Sigmoid colon (tissue), 7 donors: ENCODE data around the gene WNT7A. TPM values are rescaled to one million over a fixed set of nuclear protein-coding genes. Genes with fewer than 3 reads are reported as not detected.

Experiments used
- DNase-seq: peaks from one replicate; pipeline ENCODE4 v3.0.0-alpha.2; 2019
- H3K27ac ChIP-seq, 4 donors: fragments of 200-600 bp; sonication (generic); one replicate each; pipeline ENCODE4 v1.5.1; 2016 to 2019; ENCODE audit warnings: mild to moderate bottlenecking in 1 of 4
- H3K27me3 ChIP-seq, 3 donors: fragments of 200-600 bp; sonication (generic); one replicate each; pipeline ENCODE4 v1.5.1; 2019; ENCODE audit warnings: mild to moderate bottlenecking in 1 of 3
- H3K36me3 ChIP-seq, 4 donors: fragments of 200-600 bp; sonication (generic); one replicate each; pipeline ENCODE4 v1.5.1; 2016 to 2019
- H3K4me1 ChIP-seq, 4 donors: fragments of 200-600 bp; sonication (generic); one replicate each; pipeline ENCODE4 v1.5.1; 2017 to 2019
- H3K4me3 ChIP-seq, 4 donors: fragments of 200-600 bp; sonication (generic); one replicate each; pipeline ENCODE4 v1.5.1; 2017 to 2019; ENCODE audit warnings: mild to moderate bottlenecking in 2 of 4, moderate library complexity in 1 of 4
- H3K9me3 ChIP-seq, 4 donors: fragments of 200-600 bp in 3 of 4; sonication (generic) in 3 of 4; one replicate each; pipeline versions ENCODE4 v1.5.1 to v1.6.1; 2013 to 2019
- EP300 ChIP-seq, 4 donors: sonication (generic); formaldehyde crosslinking; IDR thresholded peaks; one replicate each; pipeline ENCODE4 v1.6.1; 2017; ENCODE audit warnings: antibody characterized with exemption in 4 of 4
- POLR2A ChIP-seq, 2 donors: fragments of 450-650 bp; IDR thresholded peaks; one replicate each; pipeline ENCODE4 v1.6.1; 2016; ENCODE audit warnings: antibody characterized with exemption in 2 of 2, mild to moderate bottlenecking in 2 of 2, moderate library complexity in 2 of 2
- POLR2AphosphoS5 ChIP-seq, 4 donors: sonication (generic); formaldehyde crosslinking; IDR thresholded peaks; one replicate each; pipeline ENCODE4 v1.6.1; 2017; ENCODE audit warnings: antibody characterized with exemption in 4 of 4
- WGBS, 2 donors: extraction: QIAGEN DNeasy Blood & Tissue Kit; methylation state at CpG; one replicate each; pipeline ENCODE4 v1.1.7; 2013; 5-methylcytosine and 5-hydroxymethylcytosine counted together
- intact Hi-C: fragments of 100-400 bp; cut with DNase I; formaldehyde crosslinking; loops from one replicate; pipeline ENCODE4 v1.15.1; 2023
- polyA plus RNA-seq, 3 donors: library from polyadenylated mRNA; stranded (reverse); fragments of 200-250 nt; gene quantifications; one replicate each; pipeline ENCODE4 v1.2.3, GENCODE V29; 2013
- total RNA-seq, 4 donors: library from RNA; depleted of rRNA; stranded (reverse); fragments of >200 nt; gene quantifications; one replicate each; pipeline ENCODE4 v1.1.0, GENCODE V29; 2016
- TF ChIP-seq, protein P1 (sequence below), 4 experiments: fragments of 450-650 bp in 3 of 4; fragments of 200-600 bp in 1 of 4; IDR thresholded peaks; one replicate each; pipeline ENCODE4 v1.5.1; 2016 to 2019; ENCODE audit warnings: antibody characterized with exemption in 4 of 4, mild to moderate bottlenecking in 3 of 4, moderate library complexity in 2 of 4
- donor health status: healthy with polysubstance abuse.
- donor health status: Bipolar disorder and iron deficiency.
- donor health status: healthy.

The WNT7A gene
- total and polyA plus RNA-seq, 7 donors, result 0.03 TPM; not detected in 6

GRCh38 chr3:13834258-13835035 is 45.4 kb downstream of the WNT7A start:
- no peak for DNase-seq
- Histone ChIP-seq H3K4me1 (no peaks in the 10 kb centered on the region), H3K27me3 (peaks cover 0 to 34% (median 0%) of the 10 kb centered on the region in 3 donors), H3K4me3 (no peak overlapping the region), H3K9me3 (no peaks in the 10 kb centered on the region), H3K27ac (no peak overlapping the region), H3K36me3 (no peaks in the 10 kb centered on the region)
- TF ChIP-seq POLR2A (IDR thresholded peaks at IDR 0.05) (no peak), EP300 (IDR thresholded peaks at IDR 0.05) (no peak), POLR2AphosphoS5 (IDR thresholded peaks at IDR 0.05) (no peak)
- TF ChIP-seq, protein P1, sequence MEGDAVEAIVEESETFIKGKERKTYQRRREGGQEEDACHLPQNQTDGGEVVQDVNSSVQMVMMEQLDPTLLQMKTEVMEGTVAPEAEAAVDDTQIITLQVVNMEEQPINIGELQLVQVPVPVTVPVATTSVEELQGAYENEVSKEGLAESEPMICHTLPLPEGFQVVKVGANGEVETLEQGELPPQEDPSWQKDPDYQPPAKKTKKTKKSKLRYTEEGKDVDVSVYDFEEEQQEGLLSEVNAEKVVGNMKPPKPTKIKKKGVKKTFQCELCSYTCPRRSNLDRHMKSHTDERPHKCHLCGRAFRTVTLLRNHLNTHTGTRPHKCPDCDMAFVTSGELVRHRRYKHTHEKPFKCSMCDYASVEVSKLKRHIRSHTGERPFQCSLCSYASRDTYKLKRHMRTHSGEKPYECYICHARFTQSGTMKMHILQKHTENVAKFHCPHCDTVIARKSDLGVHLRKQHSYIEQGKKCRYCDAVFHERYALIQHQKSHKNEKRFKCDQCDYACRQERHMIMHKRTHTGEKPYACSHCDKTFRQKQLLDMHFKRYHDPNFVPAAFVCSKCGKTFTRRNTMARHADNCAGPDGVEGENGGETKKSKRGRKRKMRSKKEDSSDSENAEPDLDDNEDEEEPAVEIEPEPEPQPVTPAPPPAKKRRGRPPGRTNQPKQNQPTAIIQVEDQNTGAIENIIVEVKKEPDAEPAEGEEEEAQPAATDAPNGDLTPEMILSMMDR (IDR thresholded peaks at IDR 0.05), result no peak
- 58 to 73% methylated on average over 14 of the region's 14 CpGs for WGBS, 2 donors
- intact Hi-C loops, result no loop called here

DNA sequence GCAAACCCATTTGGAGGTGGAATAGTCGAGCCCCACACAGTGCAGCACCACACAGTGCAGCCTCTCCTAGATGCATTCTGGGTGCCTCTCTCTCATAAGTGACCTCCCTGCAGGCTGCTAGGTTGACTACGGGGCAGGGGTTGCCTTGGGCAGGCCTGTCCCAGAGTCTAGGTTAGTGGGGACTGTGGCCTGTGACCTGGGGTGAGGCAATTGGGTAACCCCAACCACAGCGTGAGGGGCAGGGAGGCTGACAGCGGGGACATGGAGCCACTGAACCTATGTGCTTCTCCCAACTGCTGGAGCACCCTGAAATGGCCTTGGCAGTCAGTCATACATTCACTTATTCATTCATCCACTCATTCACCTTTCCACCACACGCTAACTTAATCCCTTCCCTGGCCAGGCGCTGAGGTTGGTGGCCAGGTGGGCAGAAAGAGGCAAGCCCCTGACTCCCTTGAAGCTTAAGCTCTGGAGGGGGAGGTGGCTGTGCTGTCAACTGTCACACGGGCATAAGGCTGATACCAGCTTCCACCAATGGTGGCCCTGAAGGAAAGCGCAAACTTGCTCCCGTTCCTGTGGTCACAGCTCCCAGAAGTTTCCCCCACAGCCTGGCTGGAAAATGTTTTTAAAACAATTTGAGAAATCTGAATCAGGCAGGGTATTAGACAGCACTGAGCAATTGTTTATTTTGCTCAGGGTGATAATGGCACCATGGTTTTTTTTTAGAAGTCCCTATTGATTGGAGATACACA is 46.2 kb downstream of the WNT7A start:
- intact Hi-C loops, result no loop called here
- TF ChIP-seq POLR2AphosphoS5 (IDR thresholded peaks at IDR 0.05) (no peak), EP300 (IDR thresholded peaks at IDR 0.05) (no peak), POLR2A (IDR thresholded peaks at IDR 0.05) (no peak)
- TF ChIP-seq, protein P1 (IDR thresholded peaks at IDR 0.05), result no peak
- Histone ChIP-seq H3K4me3 (no peak overlapping the region), H3K27me3 (peaks cover 0 to 34% (median 0%) of the 10 kb centered on the region in 3 donors), H3K9me3 (no peaks in the 10 kb centered on the region), H3K36me3 (no peaks in the 10 kb centered on the region), H3K4me1 (no peaks in the 10 kb centered on the region), H3K27ac (no peak overlapping the region)
- WGBS, 2 donors, result 80 to 84% methylated on average over 9 of the region's 9 CpGs
- no peak for DNase-seq

DNA sequence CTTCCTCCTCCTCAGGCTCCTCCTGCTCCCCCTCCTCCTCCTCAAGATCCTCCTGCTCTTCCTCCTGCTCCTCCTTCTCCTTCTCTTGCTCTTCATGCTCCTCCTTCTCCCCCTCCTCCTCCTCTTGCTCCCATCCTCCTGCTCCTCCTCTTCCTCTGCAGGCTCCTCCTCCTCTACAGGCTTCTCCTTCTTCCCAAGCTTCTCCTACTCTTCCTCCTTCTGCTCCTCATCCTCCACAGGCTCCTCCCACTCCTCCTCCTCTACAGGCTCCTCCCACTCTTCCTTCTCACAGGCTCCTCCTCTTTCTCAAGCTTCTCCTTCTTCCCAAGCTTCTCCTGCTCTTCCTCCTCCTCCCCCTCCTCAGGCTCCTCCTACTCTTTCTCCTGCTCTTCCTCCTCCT is 47.7 kb downstream of the WNT7A start:
- Histone ChIP-seq H3K27me3 (peaks cover 0 to 32% (median 0%) of the 10 kb centered on the region in 3 donors), H3K4me1 (no peaks in the 10 kb centered on the region), H3K27ac (no peak overlapping the region), H3K4me3 (no peak overlapping the region), H3K9me3 (no peaks in the 10 kb centered on the region), H3K36me3 (no peaks in the 10 kb centered on the region)
- no peak for DNase-seq
- intact Hi-C loops, result no loop called here
- TF ChIP-seq POLR2AphosphoS5 (IDR thresholded peaks at IDR 0.05) (no peak), EP300 (IDR thresholded peaks at IDR 0.05) (no peak), POLR2A (IDR thresholded peaks at IDR 0.05) (no peak)
- TF ChIP-seq, protein P1 (IDR thresholded peaks at IDR 0.05), result no peak

GRCh38 chr3:13831386-13831996 is 48.4 kb downstream of the WNT7A start:
- Histone ChIP-seq H3K27me3 (peaks cover 0 to 30% (median 0%) of the 10 kb centered on the region in 3 donors), H3K9me3 (no peaks in the 10 kb centered on the region), H3K36me3 (no peaks in the 10 kb centered on the region), H3K27ac (no peak overlapping the region), H3K4me3 (no peak overlapping the region), H3K4me1 (no peaks in the 10 kb centered on the region)
- TF ChIP-seq EP300 (IDR thresholded peaks at IDR 0.05), result no peak
- no peak for TF ChIP-seq POLR2AphosphoS5 (IDR thresholded peaks at IDR 0.05)
- TF ChIP-seq, protein P1 (IDR thresholded peaks at IDR 0.05), result no peak
- TF ChIP-seq POLR2A (IDR thresholded peaks at IDR 0.05), result no peak
- DNase-seq, result no peak
- intact Hi-C loops, result no loop called here
- WGBS, 2 donors, result 84 to 89% methylated on average over 8 of the region's 8 CpGs
